NCI-H446 (cell line): ENCODE measurements around the gene PLXNC1.

Experiments
- DNase-seq, 2 experiments: peaks; one replicate each; lab custom pipeline; 2025; lab: John Stamatoyannopoulos, UW

PLXNC1 gene

DNA sequence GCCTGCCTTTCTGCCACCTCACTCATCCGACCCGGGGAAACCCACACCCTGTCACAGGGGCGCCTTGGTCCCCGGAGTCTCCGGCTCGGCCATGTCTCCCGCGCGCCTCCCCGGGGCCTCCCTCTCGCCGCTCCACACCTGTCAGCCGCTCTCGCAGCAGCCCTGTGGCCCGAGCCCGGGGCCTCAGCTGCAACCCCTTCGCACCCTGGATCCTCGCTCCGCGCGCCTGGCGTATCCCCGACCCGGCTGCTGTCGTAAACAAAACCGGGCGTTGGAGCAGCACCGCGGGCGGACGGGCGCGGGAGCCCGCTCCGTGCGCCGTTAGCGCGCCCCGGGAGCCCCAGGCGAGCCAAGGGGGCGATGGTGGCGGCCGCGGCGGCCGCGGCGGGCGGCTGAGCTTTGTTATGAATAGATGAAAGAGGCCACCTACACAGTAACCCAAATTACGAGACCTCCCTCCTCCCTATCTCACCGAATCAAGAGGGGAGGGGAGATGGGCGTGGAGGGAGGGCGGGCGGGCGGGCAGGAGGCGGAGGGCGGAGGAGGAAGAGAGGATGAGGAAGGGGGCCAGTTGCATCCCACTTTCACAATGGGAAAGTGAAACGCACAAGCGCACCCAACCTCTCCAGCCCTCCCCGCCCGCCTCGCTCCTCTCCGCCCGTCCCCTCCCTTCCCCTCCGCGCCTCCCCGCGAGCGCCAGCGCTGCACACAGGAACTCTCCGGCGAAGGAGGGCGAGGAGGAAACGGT is at the start of gene PLXNC1:
TSS of gene PLXNC1 (plus strand) at position 587 of the 748 bp plus-strand sequence. CDS start 395 bp downstream, outside the sequence.
- DNase-seq = peak in 1 of 2 experiments; percentile 8

DNA sequence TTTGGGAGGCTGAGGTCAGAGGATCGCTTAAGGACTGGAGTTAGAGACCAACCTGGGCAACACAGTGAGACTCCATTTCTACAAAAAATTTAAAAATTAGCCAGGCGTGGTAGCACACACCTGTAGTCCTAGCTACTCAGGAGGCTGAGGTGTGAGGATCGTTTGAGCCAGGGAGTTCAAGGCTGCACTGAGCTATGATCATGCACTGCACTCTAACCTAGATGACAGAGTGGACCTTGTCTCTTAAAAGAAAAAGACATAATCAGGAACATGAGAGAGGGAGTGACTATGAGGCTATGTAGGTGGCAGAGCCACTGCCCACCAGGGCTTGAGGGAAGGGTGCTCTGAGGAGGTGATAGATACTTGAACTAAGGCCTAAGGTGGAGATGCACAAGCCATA is 49.2 kb upstream of the PLXNC1 start:
- DNase-seq = no peak

DNA sequence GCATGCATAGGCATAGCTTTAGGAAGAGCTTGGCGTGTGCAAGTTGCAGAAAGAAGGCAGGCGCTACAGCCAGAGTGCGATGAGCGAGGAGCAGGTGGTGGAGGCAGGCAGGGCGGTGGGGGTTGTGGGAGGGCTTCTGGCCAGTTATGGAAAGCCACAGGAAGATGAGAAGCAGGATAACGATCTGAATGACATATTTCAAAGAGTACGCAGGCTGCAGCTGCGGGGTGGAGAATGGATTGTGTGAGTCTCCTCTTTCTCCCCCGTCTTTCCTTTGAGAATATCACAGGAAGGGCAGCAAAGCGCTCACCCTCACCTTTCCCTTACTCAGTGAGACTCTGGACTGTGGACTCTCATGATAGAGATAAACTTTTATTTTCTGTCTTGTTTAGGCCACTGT is 48.7 kb upstream of the PLXNC1 start:
- peak; percentile 38 to 72 for DNase-seq

DNA sequence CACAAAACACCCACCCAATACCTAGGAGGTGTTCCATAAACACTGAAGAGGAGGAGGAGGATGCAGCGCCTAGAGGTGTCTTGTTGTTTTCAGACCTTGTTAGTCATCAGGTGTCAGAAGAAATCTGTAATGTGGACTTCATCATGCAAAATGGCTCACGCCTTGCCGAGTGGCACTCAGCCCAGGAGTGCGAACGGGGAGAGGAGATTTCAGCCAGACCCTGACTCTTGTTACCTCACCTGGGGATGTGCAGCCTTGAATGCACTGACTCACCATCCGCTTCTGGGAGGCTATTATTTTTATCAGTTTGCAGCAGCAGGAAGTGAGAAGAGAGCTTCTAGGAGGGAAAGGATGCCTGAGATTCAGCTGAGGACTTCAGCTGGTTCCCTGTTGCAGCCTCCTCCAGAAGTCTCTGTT is 48.2 kb upstream of the PLXNC1 start:
- peak in 1 of 2 experiments; percentile 49 for DNase-seq

DNA sequence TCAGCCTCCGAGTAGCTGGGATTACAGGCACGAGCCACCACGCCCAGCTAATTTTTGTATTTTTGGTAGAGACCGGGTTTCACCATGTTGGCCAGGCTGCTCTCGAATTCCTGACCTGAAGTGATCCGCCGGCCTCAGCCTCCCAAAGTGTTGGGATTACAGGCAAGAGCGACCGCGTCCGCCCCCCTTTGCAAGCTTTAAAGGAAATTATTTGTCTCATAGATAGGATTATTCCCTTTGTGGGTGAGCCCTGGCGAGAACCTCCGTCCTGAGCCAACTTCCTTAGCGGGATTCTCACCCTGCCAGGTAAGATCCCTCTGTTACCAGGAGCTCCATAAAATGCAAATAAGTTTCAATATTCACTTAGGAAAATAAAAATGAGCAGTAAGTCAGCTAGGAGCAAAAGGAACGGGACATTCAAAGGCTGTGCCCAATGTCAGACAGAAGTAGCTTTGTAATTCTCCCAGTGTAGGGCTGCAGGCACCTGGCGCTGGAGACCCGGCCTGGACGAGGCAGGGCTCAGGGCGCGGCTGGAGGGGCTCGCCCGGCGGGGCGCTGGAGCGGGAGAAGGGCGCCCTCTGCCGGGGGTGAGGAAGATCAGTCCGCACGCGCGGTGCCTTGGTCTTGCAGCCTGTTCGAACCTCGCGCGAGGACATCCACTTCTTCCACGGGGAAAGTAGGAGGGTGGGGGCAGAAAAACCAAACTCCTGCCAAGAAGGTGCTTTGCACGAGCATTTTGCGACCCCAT is 47.2 kb upstream of the PLXNC1 start:
- peak; percentile 71 to 90 for DNase-seq

DNA sequence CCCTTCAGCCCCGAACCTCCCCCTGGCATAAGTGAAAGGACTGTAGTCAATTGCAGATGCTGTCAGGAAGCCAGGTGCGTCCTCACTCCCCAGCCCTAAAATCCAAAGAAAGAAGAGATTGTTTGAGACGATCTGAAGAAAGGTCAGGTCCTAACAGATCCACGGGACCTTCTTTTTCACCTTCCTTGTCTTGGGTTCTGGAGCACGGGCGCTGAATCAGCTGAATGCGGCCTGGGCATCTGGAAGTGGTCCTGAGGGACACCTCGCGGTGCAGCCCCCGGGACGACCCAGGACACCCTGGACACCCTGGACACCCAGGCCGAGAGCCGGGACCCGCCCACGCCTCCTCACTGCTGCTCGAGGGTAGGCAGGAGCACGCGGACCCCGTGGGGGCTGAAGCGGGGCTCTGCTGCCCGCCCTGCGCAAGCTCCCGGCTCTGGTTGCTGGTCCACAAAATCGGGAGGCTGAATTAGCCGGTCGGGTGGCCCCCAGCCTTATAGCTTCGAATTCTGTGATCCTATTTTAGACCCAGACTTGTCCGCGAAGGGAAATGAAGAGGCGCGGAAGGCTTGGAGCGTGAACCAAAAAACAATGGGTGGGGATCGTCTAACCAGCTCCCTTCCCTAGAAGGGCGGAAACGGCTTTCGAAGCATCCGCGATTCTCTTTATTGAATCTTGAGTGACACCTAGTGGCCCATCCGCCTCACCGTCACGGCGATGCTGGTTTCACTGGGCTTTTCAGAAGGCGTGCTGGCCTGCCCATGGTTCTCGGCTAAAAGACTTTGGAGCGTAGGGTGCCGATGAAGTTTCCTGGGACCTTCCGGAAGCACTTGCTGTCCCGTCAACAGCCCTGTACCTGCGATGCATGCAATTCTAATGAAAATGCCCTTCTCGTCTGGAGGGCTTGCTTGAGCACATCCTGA is 46.4 kb upstream of the PLXNC1 start:
- peak; percentile 83 to 94 for DNase-seq

DNA sequence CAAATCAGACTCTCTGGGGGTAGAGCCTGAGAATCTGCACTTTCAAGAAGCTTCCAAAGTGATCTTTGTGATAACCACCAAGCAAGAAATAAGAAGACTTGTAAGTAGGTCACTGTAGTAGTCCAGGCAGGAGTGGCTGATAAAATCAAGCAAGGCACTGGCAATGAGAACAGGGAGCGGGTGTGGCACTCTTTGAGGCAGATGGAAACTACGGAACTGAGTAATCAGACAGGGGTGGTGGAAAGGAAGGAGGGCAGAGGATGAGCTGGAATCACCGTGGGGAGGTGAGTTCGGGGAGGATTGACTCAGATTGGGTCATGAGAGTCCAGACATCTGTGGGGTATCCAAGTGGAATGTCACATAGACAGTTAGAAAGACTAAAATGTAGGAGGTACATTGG is 44.4 kb upstream of the PLXNC1 start:
- DNase-seq = no peak

DNA sequence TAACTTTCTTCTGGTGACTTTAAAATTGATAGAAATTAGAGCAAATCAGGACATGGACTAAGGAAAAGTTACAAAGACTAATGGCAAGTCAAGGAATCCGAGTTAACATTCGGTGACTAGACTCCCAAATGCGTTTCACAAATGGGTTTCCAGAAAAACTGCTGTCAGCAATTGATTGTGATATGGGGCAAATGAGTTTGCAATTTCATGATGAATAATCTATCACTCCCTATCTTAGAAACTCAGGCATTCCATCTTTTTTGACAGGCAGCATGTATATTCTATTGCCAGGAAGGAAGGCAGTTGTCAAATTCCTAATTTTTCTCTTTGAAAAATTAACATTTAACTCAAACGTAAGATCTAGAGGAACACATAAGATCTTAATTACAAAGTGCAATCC is 40.5 kb upstream of the PLXNC1 start:
- DNase-seq = no peak

DNA sequence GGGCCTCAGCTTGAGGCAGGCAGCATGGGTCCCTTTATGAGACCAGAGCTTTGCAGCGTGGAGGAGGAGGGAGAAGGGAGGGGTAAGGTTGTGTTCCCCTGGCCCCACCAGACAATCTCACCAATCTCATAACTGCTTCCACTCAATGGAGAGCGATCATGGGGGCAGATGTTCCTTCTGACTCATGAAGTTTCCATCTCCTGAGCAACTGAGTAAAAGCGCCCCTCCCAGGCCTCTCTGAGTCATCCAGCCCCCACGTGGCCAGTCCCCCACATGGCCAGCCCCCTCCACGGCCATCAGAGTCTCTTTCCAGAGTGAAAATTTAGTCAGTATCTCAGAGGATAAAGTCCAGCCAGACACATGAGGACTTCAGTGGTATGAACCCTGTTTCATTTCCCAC is 39.2 kb upstream of the PLXNC1 start:
- no peak for DNase-seq

DNA sequence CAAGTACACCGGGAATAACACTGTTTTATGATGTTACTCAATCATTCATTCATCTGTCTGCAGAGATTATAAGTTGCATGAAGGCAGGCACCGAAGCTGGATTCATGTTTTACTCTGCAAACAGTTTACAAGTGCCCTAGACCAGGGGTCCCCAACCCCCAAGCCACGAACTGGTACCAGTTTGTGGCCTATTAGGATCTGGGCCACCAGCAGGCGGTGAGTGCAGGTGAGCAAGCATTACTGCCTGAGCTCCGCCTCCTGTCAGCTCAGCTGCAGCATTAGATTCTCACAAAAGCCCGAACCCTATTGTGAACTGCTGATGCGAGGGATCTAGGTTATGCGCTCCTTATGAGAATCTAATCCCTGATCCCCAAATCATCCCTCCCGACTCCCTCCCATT is 38.1 kb upstream of the PLXNC1 start:
- DNase-seq = no peak

DNA sequence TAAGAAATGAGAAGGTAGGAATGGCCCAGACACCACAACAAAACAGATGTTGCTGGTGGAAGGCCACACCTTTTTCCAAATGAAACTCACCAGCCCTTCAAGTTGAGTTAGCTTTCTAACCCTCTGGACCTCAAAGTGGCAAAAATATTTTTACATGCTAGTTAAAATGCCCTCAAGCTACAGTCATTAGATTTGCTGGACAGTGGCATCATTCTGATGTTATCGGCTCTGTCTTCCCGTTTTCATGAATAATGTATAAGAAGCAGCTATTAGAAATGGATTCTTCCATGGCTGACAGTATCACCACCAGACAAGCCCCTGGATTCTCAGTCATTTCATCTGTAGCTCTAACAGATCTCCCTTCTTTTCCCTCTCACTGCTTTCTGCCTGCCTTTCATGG is 37.1 kb upstream of the PLXNC1 start:
- DNase-seq = no peak

DNA sequence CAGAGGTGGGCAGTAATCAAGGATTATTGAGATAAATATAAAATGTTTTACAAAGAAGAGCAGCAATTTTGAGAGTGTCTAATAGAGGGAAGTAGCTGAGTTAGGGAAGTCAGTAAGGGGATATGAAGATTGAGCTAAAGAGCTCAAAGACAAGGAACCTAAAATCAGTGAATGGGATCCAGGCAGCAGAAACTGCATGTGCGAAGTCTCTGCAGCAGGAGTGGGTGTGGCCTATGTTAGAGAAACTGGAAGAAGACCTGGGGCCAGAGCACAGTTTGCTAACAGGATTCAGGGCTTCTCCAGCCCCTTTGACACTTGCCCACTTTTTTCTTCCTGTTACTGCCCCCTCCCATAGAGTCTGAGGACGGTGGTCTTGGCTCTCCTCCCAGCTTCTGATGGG is 36.3 kb upstream of the PLXNC1 start:
- DNase-seq = no peak

DNA sequence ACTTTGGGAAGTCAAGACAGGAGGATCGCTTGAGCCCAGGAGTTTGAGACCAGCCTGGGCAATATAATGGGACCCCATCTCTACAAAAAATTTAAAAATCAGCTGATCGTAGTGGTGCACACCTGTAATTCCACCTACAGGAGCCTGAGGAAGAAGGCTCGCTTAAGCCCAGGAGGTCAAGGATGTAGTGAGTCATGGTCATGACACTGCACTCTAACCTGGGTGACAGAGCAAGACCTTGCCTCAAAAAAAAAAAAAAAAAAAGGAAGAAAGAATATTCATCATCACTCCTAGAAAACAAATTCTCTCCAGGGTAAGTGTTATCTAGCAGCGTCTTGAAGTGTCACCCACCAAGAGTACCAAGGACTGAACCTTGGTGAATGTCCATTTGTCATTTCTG is 34.2 kb upstream of the PLXNC1 start:
- no peak for DNase-seq

DNA sequence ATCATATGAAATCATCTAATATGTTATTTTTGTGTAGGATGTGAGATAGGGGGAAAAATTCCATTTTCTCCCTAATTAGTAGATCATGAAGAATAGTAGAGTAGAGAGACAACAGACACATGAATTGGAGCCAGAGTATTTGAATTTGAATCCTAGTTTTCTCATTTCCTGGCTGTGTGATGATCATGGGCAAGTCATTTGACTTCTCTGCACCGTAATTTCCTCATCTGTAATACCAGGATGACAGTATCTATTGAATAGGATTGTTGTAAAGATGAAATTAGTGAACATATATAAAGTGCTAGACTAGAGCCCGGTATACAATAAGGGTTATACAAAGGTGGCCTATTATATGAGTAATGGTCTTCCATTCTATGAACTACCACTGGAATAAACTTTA is 32.2 kb upstream of the PLXNC1 start:
- no peak for DNase-seq

DNA sequence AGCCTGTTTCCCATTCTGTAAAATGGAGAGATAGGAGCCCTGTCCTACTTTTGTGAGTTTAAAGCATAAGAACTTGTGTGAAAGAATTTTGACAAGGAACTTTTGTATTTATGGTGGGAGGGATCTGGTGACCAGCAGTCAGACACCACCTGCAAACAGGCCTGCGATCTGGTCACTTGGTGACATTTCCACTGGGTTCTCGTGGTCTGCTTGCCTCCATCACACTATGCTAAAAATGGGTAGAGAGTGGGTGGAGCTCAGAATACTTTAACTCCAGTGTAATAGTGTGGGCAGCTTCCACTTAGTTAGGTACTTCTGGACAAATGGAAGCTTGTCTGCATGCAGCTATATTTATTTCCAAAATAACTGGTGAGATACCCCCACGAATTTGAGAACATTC is 26.5 kb upstream of the PLXNC1 start:
- no peak for DNase-seq

DNA sequence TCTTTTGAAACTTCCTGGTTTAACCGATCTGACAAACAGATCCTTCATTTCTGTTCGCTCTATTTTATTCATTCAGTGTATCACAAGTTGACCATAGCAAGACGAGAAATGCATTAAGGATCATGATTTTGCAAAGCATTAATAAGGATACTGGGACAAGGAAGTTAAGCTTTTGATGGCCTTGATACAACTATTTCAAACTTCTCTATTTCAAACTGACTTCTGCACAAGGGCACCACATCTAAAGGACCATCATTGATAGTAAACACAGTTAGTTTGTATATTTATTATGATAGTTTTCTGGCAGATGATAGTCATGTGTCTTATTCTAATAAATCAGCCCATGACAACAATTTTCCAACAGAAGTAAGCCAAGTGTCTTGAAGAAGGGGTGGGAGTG is 25.8 kb upstream of the PLXNC1 start:
- no peak for DNase-seq

DNA sequence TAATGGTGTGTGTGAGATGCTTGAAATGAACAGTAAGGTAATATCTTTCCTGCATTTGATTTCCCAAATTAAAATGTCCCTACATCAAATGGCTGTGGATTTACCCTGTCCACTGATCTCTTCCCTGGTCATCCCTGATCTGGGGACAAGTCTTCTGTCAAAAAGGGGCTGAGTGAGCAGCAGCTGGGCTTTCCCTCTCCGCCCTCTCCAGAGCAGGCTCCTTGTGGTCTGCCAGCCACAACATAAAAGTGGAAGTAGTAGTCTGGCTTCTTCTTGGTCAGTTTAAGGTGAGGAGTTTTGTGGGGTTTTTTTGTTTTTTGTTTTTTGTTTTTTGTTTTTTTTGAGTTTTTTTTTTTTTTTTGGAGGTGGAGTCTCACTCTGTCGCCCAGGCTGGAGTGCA is 25.2 kb upstream of the PLXNC1 start:
- DNase-seq = no peak

DNA sequence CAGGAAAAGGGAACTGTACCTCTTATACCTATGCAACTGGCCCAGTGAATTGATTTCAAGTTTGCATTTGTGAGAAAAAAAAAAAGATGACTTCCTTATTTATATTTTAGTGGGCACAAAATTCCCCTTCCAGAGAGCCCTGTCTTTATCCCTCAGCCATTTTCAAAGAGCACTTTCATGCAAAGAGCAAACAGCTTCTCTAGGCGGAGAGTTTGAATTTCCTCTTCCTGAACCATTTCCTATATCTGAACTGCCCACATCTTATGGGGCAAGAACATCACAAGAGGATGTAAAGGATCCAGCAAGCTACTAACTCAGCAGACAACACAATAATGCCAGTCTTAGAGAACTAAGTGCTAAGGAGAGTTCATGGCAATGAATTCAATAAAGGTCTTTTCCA is 22.3 kb upstream of the PLXNC1 start:
- no peak for DNase-seq

DNA sequence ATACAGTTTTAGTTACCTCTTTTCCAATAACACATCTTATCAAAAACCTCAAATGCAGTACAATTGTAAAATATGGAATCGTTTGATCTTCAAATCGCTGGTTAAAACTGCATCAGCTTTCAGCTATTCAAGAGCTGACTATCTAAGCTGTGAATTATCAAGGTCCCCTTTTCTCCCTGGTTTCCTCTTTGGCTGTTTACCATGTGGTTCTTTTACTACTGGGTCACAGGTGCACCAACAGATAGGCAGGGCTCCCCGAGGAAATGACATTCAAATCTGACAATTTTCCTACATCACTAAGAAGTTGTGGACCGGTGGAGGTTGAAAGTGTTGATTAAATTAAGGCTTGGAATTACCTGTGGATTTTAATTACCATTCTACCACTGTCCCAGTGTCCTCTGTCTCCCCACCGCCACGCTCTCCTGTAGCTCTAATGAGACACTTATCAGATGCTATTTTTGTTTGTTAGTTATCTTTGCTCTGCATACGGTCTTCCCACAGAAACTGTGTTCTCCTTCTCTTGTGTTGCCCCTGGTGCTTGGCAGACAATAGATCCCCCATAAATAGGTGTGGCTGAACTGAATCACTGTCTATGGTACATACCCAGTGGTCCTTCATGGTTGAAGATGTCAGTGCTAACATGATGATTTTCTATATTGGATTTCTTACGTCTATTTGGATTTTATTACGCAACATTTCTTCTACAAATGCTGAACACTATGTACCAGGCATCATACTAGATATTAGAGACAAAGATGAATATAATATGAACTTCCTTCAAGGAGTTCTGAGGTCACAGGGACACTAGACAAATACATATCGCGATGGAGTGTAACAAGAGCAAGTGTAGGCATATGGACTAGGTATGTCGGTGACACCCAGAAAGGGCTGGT is 20.9 kb upstream of the PLXNC1 start:
- no peak for DNase-seq

DNA sequence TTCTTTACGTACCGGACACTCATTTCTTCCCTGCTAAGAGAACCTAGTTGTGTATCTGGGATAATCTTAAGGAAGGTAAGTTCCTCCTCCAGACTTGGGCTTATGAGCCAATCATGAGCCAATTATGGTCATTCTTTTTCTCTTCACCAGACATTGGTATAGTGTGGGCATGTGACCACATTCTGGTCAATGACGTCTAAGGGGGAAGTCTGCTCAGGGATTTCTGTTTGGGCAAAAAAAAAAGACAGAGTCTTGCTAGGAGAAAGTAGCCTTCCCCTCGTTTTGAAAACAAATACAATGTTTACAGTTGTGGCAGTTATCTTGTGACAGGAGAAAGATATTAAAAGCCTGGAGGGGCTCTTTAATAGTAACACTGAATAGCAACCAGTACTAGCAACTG is 20.1 kb upstream of the PLXNC1 start:
- no peak for DNase-seq
